GM23248 (cell line): ENCODE measurements around the gene RALA. TPM values are rescaled to one million over a fixed set of nuclear protein-coding genes. Genes with fewer than 3 reads are reported as not detected.

Experiments used
- DNase-seq: peaks from one replicate; pipeline ENCODE4 v3.0.0-alpha.2; 2015
- H2AFZ ChIP-seq: fragments of 200-600 bp; sonication (generic); 2 replicates; pipeline ENCODE4 v1.6.1; 2016; ENCODE audit warnings: antibody characterized with exemption
- H3F3A ChIP-seq: fragments of 200-600 bp; sonication (generic); 2 replicates; pipeline ENCODE4 v1.6.1; 2016; ENCODE audit warnings: mild to moderate bottlenecking, antibody characterized with exemption, mixed run types; ENCODE audit not compliant: insufficient read depth
- H3K27ac ChIP-seq: fragments of 200-600 bp; sonication (generic); 2 replicates; pipeline ENCODE4 v1.5.1; 2016; ENCODE audit warnings: mild to moderate bottlenecking
- H3K27me3 ChIP-seq: fragments of 200-600 bp; sonication (generic); replicated peaks from 2 replicates; pipeline ENCODE4 v1.6.1; 2016; ENCODE audit warnings: mild to moderate bottlenecking; ENCODE audit not compliant: insufficient read depth
- H3K36me3 ChIP-seq: fragments of 200-600 bp; sonication (generic); 2 replicates; pipeline ENCODE4 v1.6.1; 2016; ENCODE audit warnings: low read depth, mild to moderate bottlenecking
- H3K4me1 ChIP-seq: fragments of 200-600 bp; sonication (generic); 2 replicates; pipeline ENCODE4 v1.6.1; 2016; ENCODE audit warnings: mild to moderate bottlenecking; ENCODE audit not compliant: insufficient read depth
- H3K4me2 ChIP-seq: fragments of 200-600 bp; sonication (generic); one replicate; pipeline ENCODE4 v1.6.1; 2016; ENCODE audit warnings: mild to moderate bottlenecking; ENCODE audit not compliant: unreplicated experiment
- H3K4me3 ChIP-seq: fragments of 200-600 bp; sonication (generic); 2 replicates; pipeline ENCODE4 v1.5.1; 2016; ENCODE audit warnings: mild to moderate bottlenecking
- H3K79me2 ChIP-seq: fragments of 200-600 bp; sonication (generic); 2 replicates; pipeline ENCODE4 v1.6.1; 2016; ENCODE audit warnings: mild to moderate bottlenecking; ENCODE audit not compliant: insufficient read depth
- H3K9ac ChIP-seq: fragments of 200-600 bp; sonication (generic); 2 replicates; pipeline ENCODE4 v1.6.1; 2016; ENCODE audit warnings: mild to moderate bottlenecking
- H3K9me2 ChIP-seq: fragments of 200-600 bp; sonication (generic); 2 replicates; pipeline ENCODE4 v1.6.1; 2016; ENCODE audit warnings: mixed run types, mild to moderate bottlenecking, moderate library complexity; ENCODE audit not compliant: insufficient read depth
- H3K9me3 ChIP-seq: fragments of 200-600 bp; sonication (generic); one replicate; pipeline ENCODE4 v1.6.1; 2017; ENCODE audit warnings: low read depth
- H4K20me1 ChIP-seq: fragments of 200-600 bp; sonication (generic); 2 replicates; pipeline ENCODE4 v1.6.0; 2016; ENCODE audit not compliant: insufficient read depth
- EZH2 ChIP-seq: fragments of 200-600 bp; sonication (generic); IDR thresholded peaks from 2 replicates; pipeline ENCODE4 v1.6.1; 2018; ENCODE audit warnings: antibody characterized with exemption, mild to moderate bottlenecking; ENCODE audit not compliant: insufficient read depth, poor library complexity, severe bottlenecking
- EZH2phosphoT487 ChIP-seq: fragments of 200-600 bp; sonication (generic); IDR thresholded peaks from 2 replicates; pipeline ENCODE4 v1.6.1; 2018; ENCODE audit warnings: antibody characterized with exemption, moderate library complexity, mild to moderate bottlenecking, low read depth; ENCODE audit not compliant: insufficient read depth
- WGBS, 2 experiments: methylation state at CpG; one replicate each; pipeline ENCODE4 v1.1.6; 2015 to 2017; ENCODE audit warnings: low lambda C conversion rate in 2 of 2, low coverage in 1 of 2; ENCODE audit errors: missing lambda C conversion rate in 2 of 2; 5-methylcytosine and 5-hydroxymethylcytosine counted together
- in situ Hi-C: fragments of 300-500 bp; cut with MboI; formaldehyde crosslinking; loops from 2 replicates; pipeline ENCODE4 v1.15.0; 2020
- polyA plus RNA-seq: library from polyadenylated mRNA; unstranded; fragments of >200 nt; fragmentation: Nextera tagmentation; extraction: Ambion mirVana; gene quantifications from 2 replicates; pipeline ENCODE4 v1.2.1, GENCODE V29; 2016
- total RNA-seq: library from RNA; depleted of rRNA; stranded (reverse); fragments of >200 nt; shearing (Covaris generic); gene quantifications from 2 replicates; pipeline ENCODE4 v1.2.3, GENCODE V29; 2014

The RALA gene
- total and polyA plus RNA-seq, 2 experiments from 2014 or later = 21.7 to 82.8 TPM

- H3K9me3 ChIP-seq = no peaks in the 10 kb centered on the region
- H2AFZ ChIP-seq = peak overlapping the region; percentile 91
- peak overlapping the region; percentile 96 for H3K27ac ChIP-seq
- H3K4me3 ChIP-seq = peak overlapping the region; percentile 75
- peak overlapping the region; percentile 89 for H3K4me2 ChIP-seq
- DNase-seq = peak; percentile 89
- WGBS, 2 experiments = 1 to 2% methylated on average over 8 of the region's 8 CpGs
- H3K4me1 ChIP-seq = peaks cover 18% of the 10 kb centered on the region
- no peaks in the 10 kb centered on the region for H4K20me1 ChIP-seq
- peak overlapping the region; percentile 87 for H3K9ac ChIP-seq
- H3K9me2 ChIP-seq = no peaks in the 10 kb centered on the region
- H3F3A ChIP-seq = peaks cover 13% of the 10 kb centered on the region
- no peaks in the 10 kb centered on the region for H3K27me3 ChIP-seq
- peaks cover 26% of the 10 kb centered on the region for H3K79me2 ChIP-seq
- in situ Hi-C loops = no loop called here
- no peaks in the 10 kb centered on the region for H3K36me3 ChIP-seq
- no peak for TF ChIP-seq EZH2phosphoT487
- no peak for TF ChIP-seq EZH2
Observed at GRCh38 chr7:39733881-39734632, 110.7 kb downstream of the RALA start.

GRCh38 chr7:39734633-39735004 lies 111.2 kb downstream of the RALA start:
- Histone ChIP-seq H3K9ac (peak overlapping the region; percentile 87), H3K4me3 (peak overlapping the region; percentile 75), H3F3A (peaks cover 13% of the 10 kb centered on the region), H3K9me2 (no peaks in the 10 kb centered on the region), H3K9me3 (no peaks in the 10 kb centered on the region), H3K4me2 (peak overlapping the region; percentile 89), H3K36me3 (no peaks in the 10 kb centered on the region), H2AFZ (no peak overlapping the region; the same call in 1 of the 2 replicates), H3K27me3 (no peaks in the 10 kb centered on the region), H3K4me1 (peaks cover 18% of the 10 kb centered on the region), H3K27ac (peak overlapping the region; percentile 96), H3K79me2 (peaks cover 26% of the 10 kb centered on the region), H4K20me1 (no peaks in the 10 kb centered on the region)
- no peak for DNase-seq
- in situ Hi-C loops = no loop called here
- WGBS, 2 experiments = 53 to 56% methylated on average over 2 of the region's 2 CpGs
- TF ChIP-seq EZH2phosphoT487 (no peak), EZH2 (no peak)

GRCh38 chr7:39735903-39736302 lies 112.5 kb downstream of the RALA start:
- Histone ChIP-seq H3K27me3 (no peaks in the 10 kb centered on the region), H3F3A (peaks cover 13% of the 10 kb centered on the region), H3K4me1 (peaks cover 18% of the 10 kb centered on the region), H3K27ac (no peak overlapping the region), H3K9me2 (no peaks in the 10 kb centered on the region), H3K4me2 (no peak overlapping the region), H3K4me3 (no peak overlapping the region), H3K9me3 (no peaks in the 10 kb centered on the region), H3K79me2 (peaks cover 26% of the 10 kb centered on the region), H3K36me3 (no peaks in the 10 kb centered on the region), H3K9ac (no peak overlapping the region), H2AFZ (no peak overlapping the region), H4K20me1 (no peaks in the 10 kb centered on the region)
- no peak for DNase-seq
- in situ Hi-C loops = no loop called here
- no peak for TF ChIP-seq EZH2
- no peak for TF ChIP-seq EZH2phosphoT487
- WGBS, 2 experiments = 27 to 31% methylated on average over 4 of the region's 4 CpGs

GRCh38 chr7:39741942-39742623 lies 118.7 kb downstream of the RALA start:
- no peaks in the 10 kb centered on the region for H4K20me1 ChIP-seq
- H3K27me3 ChIP-seq = no peaks in the 10 kb centered on the region
- no peaks in the 10 kb centered on the region for H3K9me3 ChIP-seq
- no peaks in the 10 kb centered on the region for H3K4me1 ChIP-seq
- H3K4me2 ChIP-seq = no peak overlapping the region
- H3K9me2 ChIP-seq = no peaks in the 10 kb centered on the region
- no peaks in the 10 kb centered on the region for H3K36me3 ChIP-seq
- H3K79me2 ChIP-seq = peaks cover 5% of the 10 kb centered on the region; the same call in 1 of the 2 replicates
- in situ Hi-C loops = no loop called here
- DNase-seq = peak; percentile 32
- H3K4me3 ChIP-seq = no peak overlapping the region
- H3K27ac ChIP-seq = no peak overlapping the region
- H2AFZ ChIP-seq = no peak overlapping the region
- no peak overlapping the region for H3K9ac ChIP-seq
- H3F3A ChIP-seq = peaks cover 7% of the 10 kb centered on the region
- TF ChIP-seq EZH2phosphoT487 = no peak
- no peak for TF ChIP-seq EZH2
- 85 to 89% methylated on average over 12 to 13 of the region's 13 CpGs for WGBS, 2 experiments
